22Rv1 (cell line): ENCODE measurements around the gene TAAR6.

ENCODE experiments used
- ZFX ChIP-seq: fragments of 450-650 bp; IDR thresholded peaks from 2 replicates; pipeline ENCODE4 v1.6.1; 2017; ENCODE audit warnings: antibody characterized with exemption, borderline replicate concordance
- TF ChIP-seq, protein P1 (sequence below): fragments of 450-650 bp; IDR thresholded peaks from 2 replicates; pipeline ENCODE4 v1.5.1; 2017; ENCODE audit warnings: mild to moderate bottlenecking

DNA sequence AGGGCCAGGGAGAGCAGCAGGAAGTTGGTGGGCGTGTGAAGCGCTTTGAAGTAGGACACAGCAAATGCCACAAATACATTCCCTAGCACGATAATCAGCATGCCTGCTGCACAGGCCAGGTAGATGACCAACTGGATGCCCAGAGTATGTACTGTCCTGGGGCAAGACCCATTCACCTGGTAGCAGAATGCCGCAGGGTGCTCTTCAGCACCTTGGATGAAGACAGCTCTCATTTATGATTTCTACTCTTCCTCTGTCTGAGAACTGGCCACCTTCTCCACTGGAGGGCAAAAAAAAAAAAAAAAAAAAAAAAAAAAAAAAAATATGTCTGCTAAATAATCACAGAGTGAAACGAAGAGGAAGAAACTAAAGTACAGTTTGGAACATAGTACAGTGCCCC is 19.3 kb downstream of the TAAR6 start, which contains the start of gene TAAR5:
- TF ChIP-seq, protein P1, sequence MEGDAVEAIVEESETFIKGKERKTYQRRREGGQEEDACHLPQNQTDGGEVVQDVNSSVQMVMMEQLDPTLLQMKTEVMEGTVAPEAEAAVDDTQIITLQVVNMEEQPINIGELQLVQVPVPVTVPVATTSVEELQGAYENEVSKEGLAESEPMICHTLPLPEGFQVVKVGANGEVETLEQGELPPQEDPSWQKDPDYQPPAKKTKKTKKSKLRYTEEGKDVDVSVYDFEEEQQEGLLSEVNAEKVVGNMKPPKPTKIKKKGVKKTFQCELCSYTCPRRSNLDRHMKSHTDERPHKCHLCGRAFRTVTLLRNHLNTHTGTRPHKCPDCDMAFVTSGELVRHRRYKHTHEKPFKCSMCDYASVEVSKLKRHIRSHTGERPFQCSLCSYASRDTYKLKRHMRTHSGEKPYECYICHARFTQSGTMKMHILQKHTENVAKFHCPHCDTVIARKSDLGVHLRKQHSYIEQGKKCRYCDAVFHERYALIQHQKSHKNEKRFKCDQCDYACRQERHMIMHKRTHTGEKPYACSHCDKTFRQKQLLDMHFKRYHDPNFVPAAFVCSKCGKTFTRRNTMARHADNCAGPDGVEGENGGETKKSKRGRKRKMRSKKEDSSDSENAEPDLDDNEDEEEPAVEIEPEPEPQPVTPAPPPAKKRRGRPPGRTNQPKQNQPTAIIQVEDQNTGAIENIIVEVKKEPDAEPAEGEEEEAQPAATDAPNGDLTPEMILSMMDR = no peak
- TF ChIP-seq ZFX = no peak
